Measurements from ENCODE around the gene CLPTM1L.
"Not testable (repeated sequence)": the region's sequence is repeated elsewhere in the genome, so short reads cannot be mapped to it uniquely, and the experiment has no call there.

CLPTM1L gene

GRCh38 chr5:1334831-1335539, 9.9 kb downstream of the CLPTM1L start:
- DNase-seq (ENCODE audit: low read depth): no peak
- no peak overlapping the region for H3K4me3 ChIP-seq (ENCODE audit: low read depth, low read length)
- no peak for TF ChIP-seq CTCF (IDR thresholded peaks at IDR 0.05; ENCODE audit: low read depth, low read length, missing control alignments)

GRCh38 chr5:1333986-1334385, 10.9 kb downstream of the CLPTM1L start:
- no peak for DNase-seq (ENCODE audit: low read depth)
- no peak overlapping the region for H3K4me3 ChIP-seq (ENCODE audit: low read depth, low read length)
- TF ChIP-seq CTCF (IDR thresholded peaks at IDR 0.05; ENCODE audit: low read depth, low read length, missing control alignments): no peak

- DNase-seq (ENCODE audit: low read depth): not testable (repeated sequence)
Observed at GRCh38 chr5:1333286-1333685, 11.6 kb downstream of the CLPTM1L start.

GRCh38 chr5:1332461-1333001, 12.4 kb downstream of the CLPTM1L start:
- no peak overlapping the region for H3K4me3 ChIP-seq (ENCODE audit: low read depth, low read length)
- TF ChIP-seq CTCF (IDR thresholded peaks at IDR 0.05; ENCODE audit: low read depth, low read length, missing control alignments): no peak
- DNase-seq (ENCODE audit: low read depth): no peak

More at GRCh38 chr5:1333286-1333685, 11.6 kb downstream of the CLPTM1L start:
- H3K4me3 ChIP-seq (ENCODE audit: low read depth, low read length): not testable (repeated sequence)

- no peak overlapping the region for H3K4me3 ChIP-seq (ENCODE audit: low read depth, low read length)
- no peak for DNase-seq (ENCODE audit: low read depth)
- TF ChIP-seq CTCF (IDR thresholded peaks at IDR 0.05; ENCODE audit: low read depth, low read length, missing control alignments): no peak
Observed at GRCh38 chr5:1331861-1332405, 13.0 kb downstream of the CLPTM1L start.

GRCh38 chr5:1330847-1331831, 13.8 kb downstream of the CLPTM1L start:
- TF ChIP-seq CTCF (IDR thresholded peaks at IDR 0.05; ENCODE audit: low read depth, low read length, missing control alignments): no peak
- no peak overlapping the region for H3K4me3 ChIP-seq (ENCODE audit: low read depth, low read length)
- no peak for DNase-seq (ENCODE audit: low read depth)

All from GM12864 (cell line).